Hepatocyte (in vitro differentiated cells): ENCODE measurements around the gene FBXO21. TPM values are rescaled to one million over a fixed set of nuclear protein-coding genes. Genes with fewer than 3 reads are reported as not detected.

Experiments
- DNase-seq: peaks from one replicate; pipeline ENCODE4 v3.0.0-alpha.2; 2016; ENCODE audit warnings: low spot score
- H2AFZ ChIP-seq: fragments of 200-600 bp; sonication (generic); 2 replicates; pipeline ENCODE4 v1.6.0; 2016; ENCODE audit warnings: antibody characterized with exemption, mild to moderate bottlenecking
- H3K27ac ChIP-seq: fragments of 200-600 bp; sonication (generic); 2 replicates; pipeline ENCODE4 v1.5.1; 2016; ENCODE audit warnings: mild to moderate bottlenecking
- H3K27me3 ChIP-seq: fragments of 200-600 bp; sonication (generic); 2 replicates; pipeline ENCODE4 v1.6.1; 2016
- H3K36me3 ChIP-seq: fragments of 200-600 bp; sonication (generic); replicated peaks from 2 replicates; pipeline ENCODE4 v1.5.1; 2016; ENCODE audit warnings: low read depth; ENCODE audit not compliant: insufficient read depth
- H3K4me1 ChIP-seq: fragments of 200-600 bp; sonication (generic); 2 replicates; pipeline ENCODE4 v1.5.1; 2016; ENCODE audit warnings: mild to moderate bottlenecking, moderate library complexity; ENCODE audit not compliant: insufficient read depth
- H3K4me2 ChIP-seq: fragments of 200-600 bp; sonication (generic); 2 replicates; pipeline ENCODE4 v1.6.0; 2016
- H3K4me3 ChIP-seq: fragments of 200-600 bp; sonication (generic); 2 replicates; pipeline ENCODE4 v1.5.1; 2016; ENCODE audit warnings: mild to moderate bottlenecking
- H3K79me2 ChIP-seq: fragments of 200-600 bp; sonication (generic); 2 replicates; pipeline ENCODE4 v1.6.0; 2017; ENCODE audit warnings: mild to moderate bottlenecking
- H3K9me2 ChIP-seq: fragments of 200-600 bp; sonication (generic); replicated peaks from 2 replicates; pipeline ENCODE4 v1.6.0; 2017; ENCODE audit warnings: mild to moderate bottlenecking; ENCODE audit not compliant: insufficient read depth
- H3K9me3 ChIP-seq: fragments of 200-600 bp; sonication (generic); 2 replicates; pipeline ENCODE4 v1.5.1; 2016; ENCODE audit warnings: low read depth, mild to moderate bottlenecking
- H4K20me1 ChIP-seq: fragments of 200-600 bp; sonication (generic); 2 replicates; pipeline ENCODE4 v1.6.0; 2016; ENCODE audit warnings: mild to moderate bottlenecking; ENCODE audit not compliant: insufficient read depth, poor library complexity, severe bottlenecking
- EZH2 ChIP-seq: fragments of 200-600 bp; sonication (generic); IDR thresholded peaks from 2 replicates; pipeline ENCODE4 v1.6.1; 2016; ENCODE audit warnings: antibody characterized with exemption, mild to moderate bottlenecking, borderline replicate concordance
- EZH2phosphoT487 ChIP-seq: fragments of 200-600 bp; sonication (generic); IDR thresholded peaks from one replicate; pipeline ENCODE4 v1.6.1; 2018; ENCODE audit warnings: antibody characterized with exemption, mild to moderate bottlenecking, low read depth, moderate library complexity; ENCODE audit not compliant: unreplicated experiment, severe bottlenecking
- WGBS: methylation state at CpG from one replicate; pipeline ENCODE4 v1.1.6; 2016; ENCODE audit warnings: low lambda C conversion rate; ENCODE audit errors: missing lambda C conversion rate; 5-methylcytosine and 5-hydroxymethylcytosine counted together
- polyA plus RNA-seq: library from polyadenylated mRNA; unstranded; fragments of >200 nt; fragmentation: Nextera tagmentation; extraction: Ambion mirVana; gene quantifications from 2 replicates; pipeline ENCODE4 v1.2.1, GENCODE V29; 2016
- total RNA-seq: library from RNA; depleted of rRNA; stranded (reverse); fragments of >200 nt; gene quantifications from 2 replicates; pipeline ENCODE4 v1.2.3, GENCODE V29; 2014
- TF ChIP-seq, protein P1 (sequence below): fragments of 200-600 bp; sonication (generic); IDR thresholded peaks from 2 replicates; pipeline ENCODE4 v1.5.1; 2016; ENCODE audit warnings: antibody characterized with exemption, mild to moderate bottlenecking; ENCODE audit not compliant: poor library complexity

The FBXO21 gene
- total and polyA plus RNA-seq, 2 experiments from 2014 or later, result 41.9 to 68.0 TPM

DNA sequence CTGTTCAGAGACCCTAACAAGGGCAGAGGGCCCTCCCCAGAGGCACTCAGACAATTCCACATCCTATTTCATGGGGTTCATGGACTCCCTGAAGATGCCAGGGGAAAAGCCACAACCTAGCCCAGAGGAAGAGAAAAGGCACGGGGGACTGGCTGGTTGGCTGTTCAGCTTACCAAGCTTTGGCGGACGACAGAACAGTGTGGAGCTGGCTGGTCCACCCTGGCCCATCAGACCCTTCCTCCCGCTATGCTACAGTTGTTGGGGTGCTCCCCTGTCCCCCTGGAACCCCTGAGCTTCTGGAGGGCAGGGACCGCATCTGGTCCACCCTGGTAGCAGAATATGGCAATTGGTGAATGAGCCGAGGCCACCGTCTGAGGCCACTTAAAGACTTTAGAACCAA lies 97.4 kb downstream of the FBXO21 start:
- Histone ChIP-seq H3K27ac (no peak overlapping the region), H3K9me2 (no peaks in the 10 kb centered on the region), H4K20me1 (no peaks in the 10 kb centered on the region), H2AFZ (no peak overlapping the region), H3K4me1 (peaks cover 3% of the 10 kb centered on the region), H3K27me3 (peaks cover 26% of the 10 kb centered on the region), H3K36me3 (no peaks in the 10 kb centered on the region), H3K79me2 (no peaks in the 10 kb centered on the region), H3K4me2 (no peak overlapping the region), H3K4me3 (no peak overlapping the region), H3K9me3 (no peaks in the 10 kb centered on the region)
- DNase-seq, result no peak
- TF ChIP-seq, protein P1, sequence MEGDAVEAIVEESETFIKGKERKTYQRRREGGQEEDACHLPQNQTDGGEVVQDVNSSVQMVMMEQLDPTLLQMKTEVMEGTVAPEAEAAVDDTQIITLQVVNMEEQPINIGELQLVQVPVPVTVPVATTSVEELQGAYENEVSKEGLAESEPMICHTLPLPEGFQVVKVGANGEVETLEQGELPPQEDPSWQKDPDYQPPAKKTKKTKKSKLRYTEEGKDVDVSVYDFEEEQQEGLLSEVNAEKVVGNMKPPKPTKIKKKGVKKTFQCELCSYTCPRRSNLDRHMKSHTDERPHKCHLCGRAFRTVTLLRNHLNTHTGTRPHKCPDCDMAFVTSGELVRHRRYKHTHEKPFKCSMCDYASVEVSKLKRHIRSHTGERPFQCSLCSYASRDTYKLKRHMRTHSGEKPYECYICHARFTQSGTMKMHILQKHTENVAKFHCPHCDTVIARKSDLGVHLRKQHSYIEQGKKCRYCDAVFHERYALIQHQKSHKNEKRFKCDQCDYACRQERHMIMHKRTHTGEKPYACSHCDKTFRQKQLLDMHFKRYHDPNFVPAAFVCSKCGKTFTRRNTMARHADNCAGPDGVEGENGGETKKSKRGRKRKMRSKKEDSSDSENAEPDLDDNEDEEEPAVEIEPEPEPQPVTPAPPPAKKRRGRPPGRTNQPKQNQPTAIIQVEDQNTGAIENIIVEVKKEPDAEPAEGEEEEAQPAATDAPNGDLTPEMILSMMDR, result no peak
- TF ChIP-seq EZH2phosphoT487, result no peak
- TF ChIP-seq EZH2, result no peak
- 97% methylated on average over 7 of the region's 7 CpGs for WGBS

DNA sequence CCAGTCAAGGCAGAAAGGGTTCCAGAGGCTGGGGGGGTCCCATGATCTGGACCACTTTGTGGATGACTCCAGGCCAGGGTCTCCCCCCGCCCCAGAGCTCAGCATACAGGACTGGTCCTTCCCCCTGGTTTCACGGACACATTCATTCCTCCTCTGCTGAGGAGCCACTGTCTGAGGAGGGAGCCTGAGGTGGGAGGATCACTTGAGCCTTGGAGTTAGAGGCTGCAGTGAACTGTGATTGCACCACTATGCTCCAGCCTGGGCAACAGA lies 97.8 kb downstream of the FBXO21 start:
- Histone ChIP-seq H3K27ac (no peak overlapping the region), H3K4me2 (no peak overlapping the region)

More for the DNA sequence above, 97.8 kb downstream of the FBXO21 start:
- Histone ChIP-seq H3K4me3 (no peak overlapping the region), H3K36me3 (no peaks in the 10 kb centered on the region), H3K79me2 (no peaks in the 10 kb centered on the region), H3K27me3 (peaks cover 22% of the 10 kb centered on the region), H3K4me1 (peaks cover 3% of the 10 kb centered on the region), H4K20me1 (no peaks in the 10 kb centered on the region), H3K9me2 (no peaks in the 10 kb centered on the region), H3K9me3 (no peaks in the 10 kb centered on the region), H2AFZ (no peak overlapping the region)
- 93% methylated on average over 2 of the region's 2 CpGs for WGBS
- DNase-seq, result no peak
- TF ChIP-seq, protein P1, result no peak
- no peak for TF ChIP-seq EZH2
- no peak for TF ChIP-seq EZH2phosphoT487

Other genes with a start within 250 kb of the FBXO21 start
- gene TESC, start 91.1 kb downstream of the FBXO21 start, total RNA-seq, result 15.9 and 20.8 TPM in 2 replicates
- 15.5 and 31.5 TPM in 2 replicates for gene TESC, start 91.1 kb downstream of the FBXO21 start, polyA plus RNA-seq
- gene NOS1, start 171.2 kb upstream of the FBXO21 start, total RNA-seq, result 0.04 TPM in 1 of 2 replicates, not detected in the other
- gene NOS1, start 171.2 kb upstream of the FBXO21 start, polyA plus RNA-seq, result not detected in 2 replicates